ENCODE data around the gene BTBD2. TPM values are rescaled to one million over a fixed set of nuclear protein-coding genes. Genes with fewer than 3 reads are reported as not detected.

BTBD2 gene
- total RNA-seq, 1 experiment from 2014 or later: 110 TPM

GRCh38 chr19:1942934-1943555 lies 72.5 kb downstream of the BTBD2 start:
- peak overlapping the region; percentile 28 for H3K9ac ChIP-seq (ENCODE audit: extremely low read depth, insufficient read length, low read length)
- no peak overlapping the region for H3T11ph ChIP-seq (ENCODE audit: low read length)
- no peak overlapping the region for H3K27ac ChIP-seq (ENCODE audit: insufficient read length, low read depth, low read length)
- no peaks in the 10 kb centered on the region for H3K9me3 ChIP-seq (ENCODE audit: control insufficient read depth, low read depth, low read length)
- H4K20me1 ChIP-seq (ENCODE audit: control insufficient read depth, insufficient read depth, insufficient read length): no peaks in the 10 kb centered on the region
- no peak overlapping the region for H2BK20ac ChIP-seq (ENCODE audit: low read depth, low read length, poor library complexity, severe bottlenecking)
- no peak overlapping the region for H4K8ac ChIP-seq (replicated peaks; ENCODE audit: insufficient read length, low read depth, low read length)
- no peak for DNase-seq
- H4K5ac ChIP-seq (ENCODE audit: insufficient read length, low read depth, low read length): no peak overlapping the region
- H3K9me3 Mint-ChIP-seq: no peaks in the 10 kb centered on the region
- no peak overlapping the region; the same call in 1 of the 2 replicates for H3K14ac ChIP-seq (ENCODE audit: insufficient read depth, low read length)
- peaks cover 39% of the 10 kb centered on the region; the same call in 1 of the 2 replicates for H3K79me2 ChIP-seq (ENCODE audit: insufficient read depth, low read length)
- peak overlapping the region; percentile 91 to 96 for H3K4me3 Mint-ChIP-seq
- no peak overlapping the region for H4K91ac ChIP-seq (ENCODE audit: insufficient read length, low read depth, low read length)
- peaks cover 17 to 25% of the 10 kb centered on the region in 2 experiments for H3K4me1 Mint-ChIP-seq
- no peaks in the 10 kb centered on the region for H3K27me3 ChIP-seq (ENCODE audit: insufficient read depth, low read length)
- no peak overlapping the region for H2BK120ac ChIP-seq (ENCODE audit: low read depth, low read length, poor library complexity, severe bottlenecking)
- WGBS (ENCODE audit: extremely low coverage, insufficient read length, low lambda C conversion rate): no CpG with 5 or more reads among the region's 21 CpGs
- H3K4me2 ChIP-seq (ENCODE audit: insufficient read depth, insufficient read length, low read length): peak overlapping the region; percentile 80
- no peaks in the 10 kb centered on the region for H3K27me3 Mint-ChIP-seq (ENCODE audit: low read depth)
- TF ChIP-seq, protein P1, sequence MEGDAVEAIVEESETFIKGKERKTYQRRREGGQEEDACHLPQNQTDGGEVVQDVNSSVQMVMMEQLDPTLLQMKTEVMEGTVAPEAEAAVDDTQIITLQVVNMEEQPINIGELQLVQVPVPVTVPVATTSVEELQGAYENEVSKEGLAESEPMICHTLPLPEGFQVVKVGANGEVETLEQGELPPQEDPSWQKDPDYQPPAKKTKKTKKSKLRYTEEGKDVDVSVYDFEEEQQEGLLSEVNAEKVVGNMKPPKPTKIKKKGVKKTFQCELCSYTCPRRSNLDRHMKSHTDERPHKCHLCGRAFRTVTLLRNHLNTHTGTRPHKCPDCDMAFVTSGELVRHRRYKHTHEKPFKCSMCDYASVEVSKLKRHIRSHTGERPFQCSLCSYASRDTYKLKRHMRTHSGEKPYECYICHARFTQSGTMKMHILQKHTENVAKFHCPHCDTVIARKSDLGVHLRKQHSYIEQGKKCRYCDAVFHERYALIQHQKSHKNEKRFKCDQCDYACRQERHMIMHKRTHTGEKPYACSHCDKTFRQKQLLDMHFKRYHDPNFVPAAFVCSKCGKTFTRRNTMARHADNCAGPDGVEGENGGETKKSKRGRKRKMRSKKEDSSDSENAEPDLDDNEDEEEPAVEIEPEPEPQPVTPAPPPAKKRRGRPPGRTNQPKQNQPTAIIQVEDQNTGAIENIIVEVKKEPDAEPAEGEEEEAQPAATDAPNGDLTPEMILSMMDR (conservative IDR thresholded peaks at IDR 0.05): no peak
- no peak overlapping the region for H2BK12ac ChIP-seq (ENCODE audit: insufficient read length, low read depth, low read length)
- H3K56ac ChIP-seq (ENCODE audit: insufficient read length, low read depth, low read length): no peak overlapping the region
- no peaks in the 10 kb centered on the region; the same call in 1 of the 2 replicates for H3K4me1 ChIP-seq (ENCODE audit: insufficient read depth, low read length)
- H2BK15ac ChIP-seq (ENCODE audit: low read depth, low read length): no peak overlapping the region
- no peak overlapping the region for H2AK5ac ChIP-seq (ENCODE audit: insufficient read length, low read length)
- peaks cover 9% of the 10 kb centered on the region for H3K79me1 ChIP-seq (ENCODE audit: insufficient read depth, low read depth, low read length, poor library complexity, severe bottlenecking)
- peak overlapping the region; percentile 52 to 89 (median 67); a peak in 6 of 7 replicates for H3K27ac Mint-ChIP-seq
- no peak overlapping the region for H2AFZ ChIP-seq (ENCODE audit: low read length)
- peaks cover 0 to 2% (median 0%) of the 10 kb centered on the region in 3 experiments; a peak in 1 of 7 replicates for H3K36me3 Mint-ChIP-seq (ENCODE audit: insufficient read depth in 1 of 3, low read depth in 3 of 3)
- no peak overlapping the region for H2BK5ac ChIP-seq (ENCODE audit: insufficient read length, low read length)
- H3K23me2 ChIP-seq (ENCODE audit: insufficient read length, low read depth, low read length, poor library complexity, severe bottlenecking): peaks cover 9% of the 10 kb centered on the region
- H3K18ac ChIP-seq (ENCODE audit: insufficient read length, low read depth, low read length): no peak overlapping the region
- no peak overlapping the region for H3K4ac ChIP-seq (ENCODE audit: low read depth, low read length)
- H3K23ac ChIP-seq (ENCODE audit: insufficient read length, low read depth, low read length): no peak overlapping the region
